Central memory CD8-positive, alpha-beta T cell (primary cell): Measurements from ENCODE around the gene PRKCE.

ENCODE experiments used
- ATAC-seq: fragments of 150-1000 bp; cut with Tn5 transposase; replicated peaks from 2 replicates; pipeline ENCODE4 v1.10.0; 2022; ENCODE audit warnings: mild to moderate bottlenecking, moderate FRiP score, moderate number of reproducible peaks; ENCODE audit not compliant: poor library complexity, severe bottlenecking; ENCODE audit errors: extremely low read depth
- DNase-seq, 2 donors: peaks; one replicate each; pipeline ENCODE4 v3.0.0; 2021; ENCODE audit warnings: low spot score in 2 of 2
- H3K27ac Mint-ChIP-seq: one replicate; pipeline ENCODE4 v1.8.0; 2022; ENCODE audit warnings: low read depth, mild to moderate bottlenecking, moderate library complexity, mixed read lengths
- H3K27me3 Mint-ChIP-seq: one replicate; pipeline ENCODE4 v1.8.0; 2022; ENCODE audit warnings: mixed read lengths
- H3K36me3 Mint-ChIP-seq: one replicate; pipeline ENCODE4 v1.8.0; 2022; ENCODE audit warnings: mild to moderate bottlenecking, moderate library complexity, mixed read lengths; ENCODE audit not compliant: insufficient read depth
- H3K4me1 Mint-ChIP-seq: one replicate; pipeline ENCODE4 v1.8.0; 2022; ENCODE audit warnings: mixed read lengths
- H3K4me3 Mint-ChIP-seq: one replicate; pipeline ENCODE4 v1.8.0; 2022; ENCODE audit warnings: mild to moderate bottlenecking, moderate library complexity, mixed read lengths
- H3K9me3 Mint-ChIP-seq: one replicate; pipeline ENCODE4 v1.8.0; 2022; ENCODE audit warnings: mixed read lengths

PRKCE gene

DNA sequence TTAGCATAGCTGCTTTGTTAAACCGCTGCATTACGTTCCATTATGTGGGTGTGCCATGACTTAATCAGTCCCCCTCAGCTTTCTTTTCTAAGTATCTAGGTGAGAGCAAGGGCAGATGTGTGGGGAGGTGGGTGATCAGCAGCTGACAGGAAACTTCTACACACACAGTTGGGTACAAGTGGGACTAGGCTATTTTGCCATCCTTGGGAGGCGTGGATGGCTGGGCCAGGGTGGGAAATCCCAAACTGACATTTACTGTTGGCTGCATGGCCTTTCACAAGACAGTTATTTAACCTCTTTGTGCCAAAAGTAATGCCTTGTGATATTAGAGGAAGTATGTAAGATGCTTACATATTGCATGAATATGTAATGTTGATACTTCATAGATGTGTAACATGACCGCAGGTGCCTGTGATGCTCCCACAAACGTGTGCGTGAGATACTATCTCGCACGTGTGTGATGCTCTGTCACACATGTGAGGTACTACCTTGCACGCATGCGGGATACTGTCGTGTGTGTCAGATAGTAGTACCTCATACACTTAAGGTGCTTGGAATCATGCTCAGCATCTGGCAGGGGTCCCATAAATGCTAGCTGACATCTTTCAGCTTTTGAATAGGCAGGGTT, 314.5 kb downstream of the PRKCE start:
- H3K27me3 Mint-ChIP-seq: no peaks in the 10 kb centered on the region
- H3K27ac Mint-ChIP-seq: no peak overlapping the region
- no peak overlapping the region for H3K4me3 Mint-ChIP-seq
- H3K9me3 Mint-ChIP-seq: no peaks in the 10 kb centered on the region
- H3K36me3 Mint-ChIP-seq: no peaks in the 10 kb centered on the region
- peaks cover 16% of the 10 kb centered on the region for H3K4me1 Mint-ChIP-seq
- ATAC-seq: no peak
- DNase-seq: no peak

DNA sequence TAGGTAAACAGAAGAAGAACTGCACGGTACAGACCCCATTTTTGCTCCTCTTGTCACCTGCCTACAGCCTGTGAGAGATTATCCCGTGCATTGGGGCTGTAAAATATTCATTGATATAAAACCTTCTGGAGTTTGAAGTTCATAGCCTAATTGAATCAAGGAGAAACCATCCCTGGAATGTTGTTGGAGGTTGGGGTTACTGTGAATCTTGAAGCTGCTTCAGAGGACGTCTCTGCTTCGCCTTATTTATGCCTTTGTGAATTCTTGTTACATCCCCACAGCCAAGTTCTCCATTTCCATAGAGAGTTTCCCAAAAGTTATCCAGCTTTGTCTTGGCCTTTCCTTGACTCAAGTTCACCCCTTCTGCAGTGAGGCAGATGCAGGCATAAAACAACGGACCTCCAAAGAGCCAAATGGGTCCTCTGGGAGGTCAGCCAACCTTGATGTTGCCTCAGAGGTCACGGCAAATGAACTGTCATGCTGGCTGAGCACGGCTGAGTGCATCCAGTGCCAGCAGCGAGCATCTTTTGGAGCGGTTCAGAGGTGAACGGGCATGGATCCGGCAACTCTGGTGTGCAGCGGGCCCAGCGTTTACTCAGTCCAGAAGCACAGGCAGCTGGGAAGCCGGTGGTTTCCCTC, 317.6 kb downstream of the PRKCE start:
- no peak for DNase-seq
- H3K9me3 Mint-ChIP-seq: no peaks in the 10 kb centered on the region
- no peaks in the 10 kb centered on the region for H3K27me3 Mint-ChIP-seq
- H3K27ac Mint-ChIP-seq: no peak overlapping the region
- no peak overlapping the region for H3K4me3 Mint-ChIP-seq
- peaks cover 10% of the 10 kb centered on the region for H3K4me1 Mint-ChIP-seq
- ATAC-seq: no peak
- H3K36me3 Mint-ChIP-seq: no peaks in the 10 kb centered on the region

DNA sequence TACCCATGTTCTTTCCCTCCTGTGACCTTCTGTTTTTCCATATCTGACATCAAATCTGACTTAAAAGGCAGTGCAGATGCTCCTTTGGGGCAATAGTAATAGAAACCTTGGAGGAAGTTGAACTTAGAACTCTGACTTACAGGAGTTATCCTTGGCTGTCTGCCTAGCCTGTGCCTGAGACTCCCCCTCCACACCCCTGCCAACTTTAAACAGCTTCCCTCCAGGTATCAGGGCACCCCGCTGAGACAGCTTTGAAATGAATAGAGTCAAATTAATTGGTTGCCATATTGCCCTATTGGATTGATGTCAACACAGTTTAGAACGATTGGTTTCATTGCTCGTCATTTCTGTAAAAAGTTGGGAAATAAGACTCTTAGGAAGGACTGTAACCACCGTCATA, 322.0 kb downstream of the PRKCE start:
- no peak overlapping the region for H3K4me3 Mint-ChIP-seq
- H3K36me3 Mint-ChIP-seq: no peaks in the 10 kb centered on the region
- no peaks in the 10 kb centered on the region for H3K9me3 Mint-ChIP-seq
- H3K27me3 Mint-ChIP-seq: no peaks in the 10 kb centered on the region
- DNase-seq: no peak
- H3K27ac Mint-ChIP-seq: no peak overlapping the region
- no peaks in the 10 kb centered on the region for H3K4me1 Mint-ChIP-seq
- no peak for ATAC-seq

DNA sequence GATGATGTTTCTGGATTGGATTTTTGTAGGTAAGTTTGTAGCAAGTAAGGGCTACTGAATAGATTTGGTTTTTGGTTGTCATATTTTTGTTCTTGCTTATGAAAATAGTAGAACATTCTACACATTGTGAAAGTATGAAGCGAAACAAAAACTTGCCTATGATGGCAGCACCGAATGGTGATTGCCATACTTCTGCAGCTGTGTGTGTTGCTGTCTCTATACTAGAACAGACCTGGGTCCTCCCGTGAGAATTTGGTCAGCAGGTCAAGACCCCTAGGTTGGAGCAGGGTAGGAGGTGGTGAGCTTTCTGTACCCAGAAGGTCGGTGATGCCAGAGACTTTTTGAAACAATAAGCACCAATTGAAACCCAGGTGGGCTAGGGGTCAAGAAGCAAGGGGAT, 322.6 kb downstream of the PRKCE start:
- peak in 1 of 2 donors; percentile 6 for DNase-seq
- no peaks in the 10 kb centered on the region for H3K4me1 Mint-ChIP-seq
- ATAC-seq: no peak
- H3K36me3 Mint-ChIP-seq: no peaks in the 10 kb centered on the region
- H3K4me3 Mint-ChIP-seq: no peak overlapping the region
- H3K27me3 Mint-ChIP-seq: no peaks in the 10 kb centered on the region
- no peaks in the 10 kb centered on the region for H3K9me3 Mint-ChIP-seq
- no peak overlapping the region for H3K27ac Mint-ChIP-seq

DNA sequence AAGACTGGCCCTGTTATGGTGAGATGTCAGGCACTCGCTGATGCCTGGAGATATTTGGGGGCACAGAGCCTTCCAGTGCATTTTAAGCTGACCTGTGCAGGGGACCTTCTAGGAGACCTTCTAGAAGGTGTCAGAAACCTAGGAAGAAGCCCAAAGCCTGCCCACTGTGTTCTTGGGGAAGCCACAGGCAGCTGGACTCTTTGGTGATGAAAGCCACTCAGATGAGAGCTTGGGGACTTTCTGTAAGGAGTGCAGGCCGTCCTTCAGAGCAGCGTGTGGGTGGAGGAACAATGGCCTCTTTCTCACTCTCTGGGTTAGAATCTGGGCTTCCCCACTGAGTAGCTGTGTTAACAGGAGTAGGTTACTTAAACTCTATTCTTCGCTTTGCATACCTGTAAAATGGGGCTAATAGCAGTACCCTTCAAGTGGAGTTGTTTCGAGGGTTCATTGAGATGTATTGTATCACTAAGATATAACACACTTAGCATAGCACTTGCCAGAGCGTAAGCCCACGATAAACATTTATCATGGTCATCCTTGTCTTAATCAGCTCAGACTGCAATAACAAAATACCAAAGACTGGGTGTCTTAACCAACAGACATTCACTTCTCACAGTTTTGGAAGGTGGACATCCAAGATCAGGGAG, 323.4 kb downstream of the PRKCE start:
- Mint-ChIP-seq H3K9me3 (no peaks in the 10 kb centered on the region), H3K4me1 (no peaks in the 10 kb centered on the region), H3K4me3 (no peak overlapping the region), H3K36me3 (no peaks in the 10 kb centered on the region), H3K27ac (no peak overlapping the region), H3K27me3 (no peaks in the 10 kb centered on the region)
- no peak for ATAC-seq
- DNase-seq: peak in 1 of 2 donors; percentile 4

DNA sequence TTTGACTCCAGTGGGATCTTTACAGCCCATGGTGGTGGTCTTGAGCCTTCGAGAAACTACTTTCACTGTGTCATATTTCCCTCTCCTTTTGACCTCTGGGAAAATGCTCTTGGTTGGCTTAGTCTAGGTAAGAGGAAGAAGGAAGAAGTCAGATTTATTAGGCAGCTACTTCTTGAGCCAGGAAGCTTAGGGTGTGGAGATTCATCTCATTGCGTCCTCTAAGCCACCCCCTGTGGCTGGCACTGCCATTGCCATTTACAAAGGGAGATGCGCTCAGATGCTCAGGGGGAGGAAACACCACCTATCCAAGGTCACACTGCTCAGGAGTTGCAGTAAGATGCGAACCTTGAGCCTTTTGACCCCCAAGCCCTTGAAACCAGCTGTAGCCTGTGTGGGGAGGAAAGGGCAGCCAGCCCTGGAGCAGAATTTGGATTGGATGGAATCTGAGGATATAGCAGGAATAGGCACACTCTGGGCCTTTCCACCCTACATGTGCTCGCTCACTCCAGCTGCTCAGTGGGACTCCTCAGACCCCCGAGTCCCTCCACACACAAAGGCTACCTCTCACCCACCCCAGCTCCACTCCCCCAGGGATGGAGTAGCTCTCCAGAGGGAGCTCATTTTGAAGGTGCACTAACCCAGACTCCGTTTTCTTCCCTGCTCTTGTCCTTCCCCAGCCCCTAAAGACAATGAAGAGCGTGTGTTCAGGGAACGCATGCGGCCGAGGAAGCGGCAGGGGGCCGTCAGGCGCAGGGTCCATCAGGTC, 324.5 kb downstream of the PRKCE start:
- no peaks in the 10 kb centered on the region for H3K36me3 Mint-ChIP-seq
- peak overlapping the region; percentile 20 for H3K27ac Mint-ChIP-seq
- H3K4me1 Mint-ChIP-seq: no peaks in the 10 kb centered on the region
- no peak for ATAC-seq
- no peaks in the 10 kb centered on the region for H3K9me3 Mint-ChIP-seq
- no peaks in the 10 kb centered on the region for H3K27me3 Mint-ChIP-seq
- no peak for DNase-seq
- no peak overlapping the region for H3K4me3 Mint-ChIP-seq

DNA sequence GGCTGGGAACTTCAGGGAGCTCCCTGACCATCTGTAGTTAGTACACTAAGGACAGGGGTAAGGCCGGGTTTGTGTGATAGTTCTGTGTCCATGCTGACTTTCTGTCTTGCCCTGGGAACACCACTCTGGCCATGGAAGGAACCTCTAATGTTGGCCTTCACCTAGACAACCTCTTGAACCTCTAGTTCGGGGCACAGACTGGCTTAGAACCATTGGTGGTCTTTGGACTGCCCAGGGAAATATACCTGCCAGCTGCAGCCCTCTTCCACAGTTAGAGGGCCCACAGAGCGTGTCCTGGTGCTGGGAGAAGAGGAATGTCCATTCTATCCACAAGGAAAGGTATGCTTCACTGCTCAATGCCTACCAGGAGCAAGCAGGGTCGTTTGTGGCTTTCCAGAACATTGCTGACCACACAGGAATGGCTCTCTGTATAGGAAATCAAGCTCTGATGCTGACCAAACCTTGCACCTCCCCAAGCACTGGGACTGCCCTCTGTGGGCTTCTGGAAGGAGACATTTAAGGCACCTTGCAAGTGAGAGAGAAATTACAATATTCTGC, 326.9 kb downstream of the PRKCE start:
- H3K27me3 Mint-ChIP-seq: no peaks in the 10 kb centered on the region
- no peak overlapping the region for H3K4me3 Mint-ChIP-seq
- H3K4me1 Mint-ChIP-seq: no peaks in the 10 kb centered on the region
- H3K27ac Mint-ChIP-seq: no peak overlapping the region
- no peaks in the 10 kb centered on the region for H3K9me3 Mint-ChIP-seq
- H3K36me3 Mint-ChIP-seq: no peaks in the 10 kb centered on the region
- ATAC-seq (no peak), DNase-seq (peak in 1 of 2 donors; percentile 6)

DNA sequence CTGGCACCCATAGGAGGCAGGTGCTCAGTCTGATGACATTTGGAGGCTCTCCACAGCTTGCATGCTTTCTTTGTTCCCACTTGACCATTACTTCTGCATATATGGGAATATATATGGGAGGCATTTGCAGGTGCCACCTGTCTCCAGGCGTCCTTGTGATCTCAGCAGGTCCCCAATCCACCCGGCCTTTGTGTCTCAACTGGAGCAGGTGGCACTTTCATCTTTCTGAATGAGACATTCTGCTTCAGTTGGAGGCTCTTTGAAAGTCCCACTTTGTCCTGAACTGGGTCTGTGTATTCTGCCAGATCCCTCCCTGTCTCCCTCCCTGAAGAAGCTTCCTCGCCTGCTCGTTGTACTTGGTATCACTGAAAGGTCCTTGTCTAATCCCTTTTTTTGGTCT, 327.6 kb downstream of the PRKCE start:
- Mint-ChIP-seq H3K27ac (no peak overlapping the region), H3K4me1 (no peaks in the 10 kb centered on the region), H3K9me3 (no peaks in the 10 kb centered on the region), H3K4me3 (no peak overlapping the region), H3K36me3 (no peaks in the 10 kb centered on the region), H3K27me3 (no peaks in the 10 kb centered on the region)
- ATAC-seq (no peak), DNase-seq (peak in 1 of 2 donors; percentile 2)

DNA sequence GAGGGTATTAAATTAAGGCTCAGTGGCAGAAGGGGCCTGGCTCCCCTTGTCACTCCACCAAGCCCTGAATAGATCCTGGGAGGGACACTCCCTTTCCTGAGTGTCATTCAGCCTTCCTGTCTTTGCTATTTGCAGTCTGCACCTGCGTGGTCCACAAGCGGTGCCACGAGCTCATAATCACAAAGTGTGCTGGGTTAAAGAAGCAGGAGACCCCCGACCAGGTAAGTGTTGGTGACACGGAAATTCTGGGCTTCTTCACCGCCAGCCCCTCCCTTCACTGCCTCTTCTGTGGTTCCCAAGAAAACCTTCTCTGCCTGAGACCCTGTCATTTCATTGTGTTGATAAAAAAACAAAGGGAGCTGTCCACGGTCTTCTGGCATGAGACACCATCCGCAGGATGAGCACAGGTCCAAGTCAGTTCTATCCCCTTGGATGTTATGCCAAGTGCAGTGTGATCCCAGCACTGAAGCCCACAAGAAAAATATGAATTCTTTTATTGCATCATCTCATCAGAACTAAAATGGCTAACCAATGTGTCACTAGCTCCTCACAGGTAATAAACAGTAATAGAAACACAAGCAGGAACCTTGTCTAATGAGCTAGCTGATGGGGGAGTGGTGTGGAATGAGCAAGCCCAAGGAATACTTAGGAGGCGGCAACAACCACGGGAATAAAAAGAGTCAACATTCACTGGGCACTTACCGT, 328.8 kb downstream of the PRKCE start:
- Mint-ChIP-seq H3K4me1 (peaks cover 5% of the 10 kb centered on the region), H3K27ac (no peak overlapping the region), H3K9me3 (no peaks in the 10 kb centered on the region), H3K36me3 (no peaks in the 10 kb centered on the region), H3K27me3 (no peaks in the 10 kb centered on the region), H3K4me3 (no peak overlapping the region)
- DNase-seq: peak in 1 of 2 donors; percentile 1
- ATAC-seq: no peak

DNA sequence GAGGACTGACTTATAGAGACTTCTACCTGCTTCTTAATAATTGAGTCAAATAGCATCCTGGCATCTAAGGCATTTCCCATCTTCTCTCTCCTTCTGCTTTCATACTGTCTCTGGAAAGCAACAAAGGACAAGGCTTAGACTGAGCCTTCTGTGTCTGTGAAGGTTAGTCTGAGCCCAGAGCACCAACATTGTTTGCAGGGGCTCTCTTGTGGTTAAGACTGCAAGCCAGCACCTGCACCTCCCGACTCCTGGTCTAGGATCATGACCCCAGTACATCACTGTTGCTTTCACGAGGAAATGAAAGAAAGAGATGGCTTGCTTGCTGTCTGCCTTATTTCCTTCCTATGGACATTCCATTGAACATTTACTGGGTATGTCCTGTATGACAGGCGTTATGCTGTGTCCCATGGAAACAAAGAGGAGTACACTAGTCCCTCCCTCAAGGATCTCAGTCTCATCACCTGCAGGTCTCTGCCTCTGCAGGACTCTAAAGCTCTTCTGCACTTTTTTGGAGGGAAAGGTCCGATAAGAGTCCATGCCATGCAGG, 330.0 kb downstream of the PRKCE start:
- Mint-ChIP-seq H3K4me1 (peaks cover 11% of the 10 kb centered on the region), H3K27ac (no peak overlapping the region), H3K36me3 (no peaks in the 10 kb centered on the region), H3K4me3 (no peak overlapping the region), H3K9me3 (no peaks in the 10 kb centered on the region), H3K27me3 (no peaks in the 10 kb centered on the region)
- ATAC-seq: no peak
- no peak for DNase-seq

DNA sequence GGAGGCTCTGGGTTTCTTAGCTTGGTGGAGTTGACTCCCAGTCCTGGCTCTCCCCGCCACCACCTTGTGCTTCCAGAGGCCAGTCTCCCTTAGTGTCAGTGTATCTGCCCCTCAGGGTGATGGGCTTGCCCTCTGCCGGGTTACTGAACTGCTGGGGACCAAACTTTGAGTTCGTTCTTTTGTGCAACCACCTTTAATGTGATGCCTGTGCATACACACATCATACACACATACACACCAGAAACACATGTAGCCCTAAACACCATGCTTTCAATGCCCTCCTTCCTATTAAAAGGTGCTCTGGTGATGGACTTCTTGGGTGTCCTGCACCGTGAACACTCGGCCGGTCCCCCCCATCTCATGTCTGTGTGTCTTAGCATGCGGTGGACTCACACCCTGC, 330.6 kb downstream of the PRKCE start:
- Mint-ChIP-seq H3K36me3 (no peaks in the 10 kb centered on the region), H3K27me3 (no peaks in the 10 kb centered on the region), H3K4me1 (peaks cover 11% of the 10 kb centered on the region), H3K4me3 (no peak overlapping the region), H3K9me3 (no peaks in the 10 kb centered on the region), H3K27ac (no peak overlapping the region)
- DNase-seq: no peak
- no peak for ATAC-seq

DNA sequence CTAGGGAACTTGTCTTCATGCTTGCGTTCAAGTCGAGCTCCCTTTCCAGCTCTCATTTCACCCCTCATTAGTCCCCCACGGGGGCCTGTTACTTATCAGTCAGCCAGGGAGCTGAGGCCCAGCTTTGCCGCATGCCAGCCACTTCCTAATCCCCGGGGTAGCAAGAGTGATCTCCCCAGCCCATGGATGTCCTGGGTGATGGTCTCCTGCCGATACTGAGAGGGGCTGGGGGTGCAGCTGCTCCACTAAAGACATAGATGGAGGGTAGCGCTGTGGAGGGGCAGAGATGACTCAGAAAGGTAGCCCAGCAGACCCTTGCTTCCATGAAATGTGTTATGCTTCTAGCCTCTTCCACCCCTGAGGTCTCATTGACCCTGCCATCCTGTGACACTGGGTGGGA, 331.7 kb downstream of the PRKCE start:
- Mint-ChIP-seq H3K27me3 (no peaks in the 10 kb centered on the region), H3K36me3 (no peaks in the 10 kb centered on the region), H3K4me1 (peaks cover 11% of the 10 kb centered on the region), H3K4me3 (no peak overlapping the region), H3K27ac (no peak overlapping the region), H3K9me3 (no peaks in the 10 kb centered on the region)
- DNase-seq (no peak), ATAC-seq (no peak)
